ENCODE data around the gene ZNF330. TPM values are rescaled to one million over a fixed set of nuclear protein-coding genes. Genes with fewer than 3 reads are reported as not detected.

ZNF330 gene
- total and polyA plus RNA-seq, 7 experiments from 2014 or later: 24.9 to 47.2 (median 41.0) TPM

DNA sequence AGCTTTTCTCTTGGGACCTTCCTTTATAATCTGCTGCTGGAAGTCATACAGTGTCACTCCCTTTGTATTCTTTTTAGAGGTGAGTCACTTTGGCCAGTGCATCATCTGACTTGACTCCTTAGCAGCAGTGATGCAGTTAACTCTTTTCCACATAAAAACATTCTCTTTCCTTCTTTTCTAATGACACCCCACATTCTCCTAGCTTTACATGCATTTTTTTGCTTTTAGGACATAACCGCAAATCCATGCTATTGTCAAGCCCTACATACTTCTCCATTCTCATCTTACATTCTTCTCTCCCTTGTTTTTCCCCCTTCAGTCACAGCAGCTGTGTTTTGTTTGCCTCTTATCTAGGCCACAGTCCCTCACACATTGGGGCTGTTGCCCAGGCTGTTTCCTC is 55.1 kb downstream of the ZNF330 start:
- H3K9me3 Mint-ChIP-seq: no peaks in the 10 kb centered on the region
- Histone ChIP-seq H3K4me3 (ENCODE audit: low read length) (no peak overlapping the region), H3K27ac (ENCODE audit: low read depth, low read length) (no peak overlapping the region), H3K36me3 (ENCODE audit: control insufficient read depth in 2 of 3, insufficient read depth in 3 of 3, low read length in 3 of 3) (no peaks in the 10 kb centered on the region), H3K27me3 (ENCODE audit: control insufficient read depth in 2 of 2, insufficient read depth in 2 of 2, low read length in 2 of 2) (no peaks in the 10 kb centered on the region), H3K4me1 (ENCODE audit: control insufficient read depth in 2 of 2, insufficient read depth in 2 of 2, low read length in 2 of 2) (no peaks in the 10 kb centered on the region), H3K9me3 (ENCODE audit: control insufficient read depth in 2 of 3, low read length in 3 of 3) (no peaks in the 10 kb centered on the region)
- no peak for ATAC-seq
- DNase-seq: no peak
- POLR2A ChIA-PET: interaction anchor here (0.5 kb wide), 1 partner anchor 1842 kb away, joined by 3 read pairs; no protein-coding TSS in a partner anchor
- H3K27ac Mint-ChIP-seq: no peak overlapping the region
- peaks cover 2 to 12% (median 6%) of the 10 kb centered on the region in 5 donors for H3K27me3 Mint-ChIP-seq
- no peaks in the 10 kb centered on the region for H3K36me3 Mint-ChIP-seq
- intact Hi-C loops (cut with micrococcal nuclease): no loop called here
- CTCF ChIA-PET: no interaction called here
- H3K4me1 Mint-ChIP-seq: no peaks in the 10 kb centered on the region
- no peak overlapping the region for H3K4me3 Mint-ChIP-seq

DNA sequence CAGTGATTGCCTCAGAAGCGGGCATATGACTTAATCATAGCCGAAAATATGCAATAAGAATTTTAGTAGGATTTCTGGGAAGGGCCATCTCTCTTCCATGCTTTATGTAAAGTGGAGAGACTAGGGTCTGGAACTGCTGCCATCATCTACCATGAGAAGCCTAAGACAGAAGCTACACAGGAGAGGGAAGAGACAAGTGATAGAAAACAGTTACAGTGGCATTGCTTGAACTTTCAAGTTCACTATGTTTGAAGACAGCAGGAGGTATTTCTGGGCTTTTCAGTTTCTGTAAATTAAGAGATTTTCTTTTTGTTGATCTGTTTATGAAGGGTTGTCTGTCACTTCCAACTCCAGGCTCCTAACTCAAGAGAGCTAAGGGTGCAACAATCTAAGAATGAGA is 62.5 kb downstream of the ZNF330 start:
- ATAC-seq (no peak), DNase-seq (no peak)
- intact Hi-C loops (cut with micrococcal nuclease): no loop called here
- POLR2A ChIA-PET: no interaction called here
- peaks cover 0 to 7% (median 0%) of the 10 kb centered on the region in 11 donors for H3K9me3 Mint-ChIP-seq
- CTCF ChIA-PET: no interaction called here
- no peaks in the 10 kb centered on the region for H3K9me3 ChIP-seq (ENCODE audit: control insufficient read depth in 2 of 3, low read length in 3 of 3)
- H3K27ac Mint-ChIP-seq: no peak overlapping the region
- H3K27me3 Mint-ChIP-seq: peaks cover 7 to 14% (median 7%) of the 10 kb centered on the region in 5 donors
- no peaks in the 10 kb centered on the region for H3K36me3 Mint-ChIP-seq
- H3K36me3 ChIP-seq (ENCODE audit: control insufficient read depth in 2 of 3, insufficient read depth in 3 of 3, low read length in 3 of 3): no peaks in the 10 kb centered on the region
- no peaks in the 10 kb centered on the region for H3K4me1 Mint-ChIP-seq
- no peaks in the 10 kb centered on the region for H3K4me1 ChIP-seq (ENCODE audit: control insufficient read depth in 2 of 2, insufficient read depth in 2 of 2, low read length in 2 of 2)
- H3K27ac ChIP-seq (ENCODE audit: low read depth, low read length): no peak overlapping the region
- H3K4me3 Mint-ChIP-seq: no peak overlapping the region
- no peaks in the 10 kb centered on the region for H3K27me3 ChIP-seq (ENCODE audit: control insufficient read depth in 2 of 2, insufficient read depth in 2 of 2, low read length in 2 of 2)
- H3K4me3 ChIP-seq (ENCODE audit: low read length): no peak overlapping the region

DNA sequence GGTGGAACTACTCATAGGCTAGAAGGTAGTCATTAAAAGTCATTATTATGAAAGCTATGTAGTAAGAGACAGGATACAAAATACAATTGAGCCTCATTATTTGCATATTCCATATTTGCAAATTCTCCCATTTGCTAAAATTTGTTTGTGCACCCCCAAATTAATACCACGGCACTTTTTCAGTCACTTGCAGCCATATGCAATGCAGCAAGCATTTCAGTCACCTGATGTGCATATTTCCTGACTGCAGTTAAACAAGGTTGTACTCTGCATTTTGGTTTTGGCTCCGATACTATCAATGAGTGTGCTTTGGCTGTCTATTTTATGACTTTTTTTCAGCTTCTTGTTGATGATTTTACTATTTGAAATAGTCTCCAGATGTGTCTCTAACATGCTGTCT is 62.9 kb downstream of the ZNF330 start:
- no peak overlapping the region for H3K27ac ChIP-seq (ENCODE audit: low read depth, low read length)
- H3K4me1 ChIP-seq (ENCODE audit: control insufficient read depth in 2 of 2, insufficient read depth in 2 of 2, low read length in 2 of 2): no peaks in the 10 kb centered on the region
- no peak overlapping the region for H3K4me3 ChIP-seq (ENCODE audit: low read length)
- Mint-ChIP-seq H3K27me3 (peaks cover 8 to 18% (median 11%) of the 10 kb centered on the region in 5 donors), H3K27ac (no peak overlapping the region), H3K4me3 (no peak overlapping the region), H3K36me3 (no peaks in the 10 kb centered on the region), H3K9me3 (peaks cover 0 to 10% (median 0%) of the 10 kb centered on the region in 11 donors), H3K4me1 (no peaks in the 10 kb centered on the region)
- ChIA-PET CTCF (interaction anchor here (0.7 kb wide), 1 partner anchor 999 kb away, joined by 3 read pairs; no protein-coding TSS in a partner anchor), POLR2A (no interaction called here)
- no peaks in the 10 kb centered on the region for H3K9me3 ChIP-seq (ENCODE audit: control insufficient read depth in 2 of 3, low read length in 3 of 3)
- intact Hi-C loops (cut with micrococcal nuclease): no loop called here
- H3K36me3 ChIP-seq (ENCODE audit: control insufficient read depth in 2 of 3, insufficient read depth in 3 of 3, low read length in 3 of 3): no peaks in the 10 kb centered on the region
- ATAC-seq (no peak), DNase-seq (no peak)
- H3K27me3 ChIP-seq (ENCODE audit: control insufficient read depth in 2 of 2, insufficient read depth in 2 of 2, low read length in 2 of 2): no peaks in the 10 kb centered on the region

Other genes starting within 250 kb of the ZNF330 start
- gene RNF150, start 87.4 kb upstream of the ZNF330 start, total RNA-seq: under 1 TPM in 1 of 5 experiments, not detected in 4; 0.02 TPM
- not detected for gene RNF150, start 87.4 kb upstream of the ZNF330 start, polyA plus RNA-seq